Smooth muscle cell (in vitro differentiated cells): ENCODE measurements around the gene NWD2. TPM values are rescaled to one million over a fixed set of nuclear protein-coding genes. Genes with fewer than 3 reads are reported as not detected.

Source experiments
- DNase-seq: peaks from one replicate; lab custom pipeline; 2025; ENCODE audit not compliant: unreplicated experiment; lab: John Stamatoyannopoulos, UW
- H2AFZ ChIP-seq: fragments of 200-600 bp; sonication (generic); 2 replicates; pipeline ENCODE4 v1.6.0; 2016; ENCODE audit warnings: antibody characterized with exemption, low read depth, mild to moderate bottlenecking
- H3F3A ChIP-seq: fragments of 200-600 bp; sonication (generic); 2 replicates; pipeline ENCODE4 v1.6.0; 2017; ENCODE audit warnings: antibody characterized with exemption, low read depth
- H3K27ac ChIP-seq: fragments of 200-600 bp; sonication (generic); 2 replicates; pipeline ENCODE4 v1.5.1; 2016; ENCODE audit warnings: low read depth, mild to moderate bottlenecking
- H3K27me3 ChIP-seq: fragments of 200-600 bp; sonication (generic); 2 replicates; pipeline ENCODE4 v1.6.1; 2016; ENCODE audit warnings: low read depth, mild to moderate bottlenecking
- H3K36me3 ChIP-seq: fragments of 200-600 bp; sonication (generic); 2 replicates; pipeline ENCODE4 v1.5.1; 2016; ENCODE audit warnings: low read depth
- H3K4me1 ChIP-seq: fragments of 200-600 bp; sonication (generic); 2 replicates; pipeline ENCODE4 v1.5.1; 2016; ENCODE audit warnings: low read depth
- H3K4me2 ChIP-seq: fragments of 200-600 bp; sonication (generic); 2 replicates; pipeline ENCODE4 v1.6.0; 2016; ENCODE audit warnings: mild to moderate bottlenecking
- H3K4me3 ChIP-seq: fragments of 200-600 bp; sonication (generic); 2 replicates; pipeline ENCODE4 v1.5.1; 2016; ENCODE audit warnings: mild to moderate bottlenecking
- H3K79me2 ChIP-seq: fragments of 200-600 bp; sonication (generic); 2 replicates; pipeline ENCODE4 v1.6.0; 2016; ENCODE audit warnings: low read depth, mild to moderate bottlenecking
- H3K9ac ChIP-seq: fragments of 200-600 bp; sonication (generic); 2 replicates; pipeline ENCODE4 v1.6.0; 2016; ENCODE audit warnings: low read depth
- H3K9me3 ChIP-seq: fragments of 200-600 bp; sonication (generic); replicated peaks from 2 replicates; pipeline ENCODE4 v1.5.1; 2016; ENCODE audit warnings: low read depth
- H4K20me1 ChIP-seq: fragments of 200-600 bp; sonication (generic); 2 replicates; pipeline ENCODE4 v1.6.0; 2016; ENCODE audit warnings: low read depth
- CTCF ChIP-seq: fragments of 200-600 bp; sonication (generic); IDR thresholded peaks from 2 replicates; pipeline ENCODE4 v1.5.1; 2017; ENCODE audit warnings: borderline replicate concordance, mild to moderate bottlenecking, antibody characterized with exemption; ENCODE audit not compliant: insufficient read depth, poor library complexity, severe bottlenecking
- WGBS: methylation state at CpG from one replicate; pipeline ENCODE4 v1.1.7; 2016; ENCODE audit warnings: low lambda C conversion rate; 5-methylcytosine and 5-hydroxymethylcytosine counted together
- polyA plus RNA-seq: library from polyadenylated mRNA; unstranded; fragments of >200 nt; fragmentation: Nextera tagmentation; extraction: Ambion mirVana; gene quantifications from 2 replicates; pipeline ENCODE4 v1.2.1, GENCODE V29; 2016
- total RNA-seq: library from RNA; depleted of rRNA; stranded (reverse); fragments of >200 nt; gene quantifications from 2 replicates; pipeline ENCODE4 v1.2.3, GENCODE V29; 2014

NWD2 gene
- total and polyA plus RNA-seq, 2 experiments from 2014 or later, result not detected

GRCh38 chr4:37437163-37437562 lies 192.6 kb downstream of the NWD2 start:
- Histone ChIP-seq H4K20me1 (no peaks in the 10 kb centered on the region), H3K4me3 (no peak overlapping the region), H3K4me2 (no peak overlapping the region), H3K36me3 (no peaks in the 10 kb centered on the region), H3F3A (no peaks in the 10 kb centered on the region), H3K79me2 (no peaks in the 10 kb centered on the region), H3K9ac (no peak overlapping the region), H3K9me3 (no peaks in the 10 kb centered on the region), H2AFZ (no peak overlapping the region), H3K27ac (no peak overlapping the region), H3K27me3 (no peaks in the 10 kb centered on the region), H3K4me1 (no peaks in the 10 kb centered on the region)
- 88% methylated on average over 4 of the region's 4 CpGs for WGBS
- no peak for TF ChIP-seq CTCF
- DNase-seq, result no peak

- H3K27ac ChIP-seq, result peak overlapping the region; percentile 95
- no peak overlapping the region for H3K9ac ChIP-seq
- no peaks in the 10 kb centered on the region for H3K79me2 ChIP-seq
- TF ChIP-seq CTCF, result no peak
- H3K9me3 ChIP-seq, result no peaks in the 10 kb centered on the region
- H2AFZ ChIP-seq, result no peak overlapping the region
- 89% methylated on average over 8 of the region's 8 CpGs for WGBS
- DNase-seq, result no peak
- H3K27me3 ChIP-seq, result no peaks in the 10 kb centered on the region
- no peak overlapping the region for H3K4me3 ChIP-seq
- H3K4me2 ChIP-seq, result no peak overlapping the region
- no peaks in the 10 kb centered on the region for H3F3A ChIP-seq
- no peaks in the 10 kb centered on the region for H3K4me1 ChIP-seq
- H4K20me1 ChIP-seq, result no peaks in the 10 kb centered on the region
- no peaks in the 10 kb centered on the region for H3K36me3 ChIP-seq
Measured at GRCh38 chr4:37438564-37439279, 194.2 kb downstream of the NWD2 start.

GRCh38 chr4:37439809-37440474 lies 195.4 kb downstream of the NWD2 start:
- Histone ChIP-seq H2AFZ (no peak overlapping the region), H3K27ac (peak overlapping the region; percentile 95), H3K36me3 (no peaks in the 10 kb centered on the region), H3K4me1 (no peaks in the 10 kb centered on the region), H3K4me3 (no peak overlapping the region), H3F3A (no peaks in the 10 kb centered on the region), H3K9me3 (no peaks in the 10 kb centered on the region), H3K27me3 (no peaks in the 10 kb centered on the region), H4K20me1 (no peaks in the 10 kb centered on the region), H3K9ac (peak overlapping the region; percentile 84), H3K4me2 (no peak overlapping the region), H3K79me2 (no peaks in the 10 kb centered on the region)
- DNase-seq, result no peak
- no peak for TF ChIP-seq CTCF
- WGBS, result 76% methylated on average over 5 of the region's 5 CpGs
